ENCODE data around the gene CDK19. TPM values are rescaled to one million over a fixed set of nuclear protein-coding genes. Genes with fewer than 3 reads are reported as not detected.

The CDK19 gene
- total and polyA plus RNA-seq, 10 of the 15 experiments (the other 5 are each of a cell fraction or from before 2014, with no cell fraction given), result 4.6 to 21.4 (median 12.4) TPM

DNA sequence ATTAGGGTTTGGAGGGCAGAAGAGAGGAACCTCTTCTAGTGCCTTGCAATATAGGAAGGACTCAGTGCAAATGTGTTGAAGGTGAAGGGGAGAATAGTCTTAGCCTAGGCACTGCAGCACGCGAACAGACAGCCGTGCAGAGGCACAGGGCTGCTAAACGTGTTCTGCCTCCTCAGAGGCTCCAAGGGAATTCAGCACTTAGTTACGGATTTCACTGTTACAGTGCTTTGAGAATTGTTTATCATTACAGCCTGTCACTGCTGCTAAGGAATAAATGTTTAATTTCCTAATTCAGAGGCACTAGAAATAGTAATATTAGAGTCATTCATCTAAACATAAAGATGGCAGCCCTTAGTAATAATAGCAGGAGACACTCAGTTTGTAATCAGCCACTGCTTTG lies 222.5 kb downstream of the CDK19 start:
- ATAC-seq (no peak), DNase-seq (ENCODE audit: low read depth, low spot score) (no peak), FAIRE-seq (no peak)
- intact Hi-C loops (cut with micrococcal nuclease; ENCODE audit: unreplicated experiment), result no loop called here
- SMC1A ChIA-PET (ENCODE audit: uncharacterized antibody, unreplicated experiment), result interaction anchor here (1.0 kb wide), 1 partner anchor 15 kb away, joined by 3 read pairs; no protein-coding TSS in a partner anchor
- Histone ChIP-seq H3K9ac (ENCODE audit: control insufficient read depth, insufficient read depth, low read length) (no peak overlapping the region), H3K36me3 (ENCODE audit: control insufficient read depth in 2 of 2, insufficient read depth in 2 of 2, low read length in 1 of 2) (no peaks in the 10 kb centered on the region), H3K79me2 (ENCODE audit: control insufficient read depth, insufficient read depth, low read length) (no peaks in the 10 kb centered on the region), H3K4me1 (ENCODE audit: control insufficient read depth, insufficient read depth, low read length) (peaks cover 20% of the 10 kb centered on the region), H2AFZ (ENCODE audit: control insufficient read depth, low read depth, low read length) (no peak overlapping the region), H3K4me3 (no peak overlapping the region), H3K9me3 (replicated peaks; ENCODE audit: control insufficient read depth, insufficient read depth, low read length) (peaks cover 2% of the 10 kb centered on the region; the same call in 1 of the 3 replicates), H3K27me3 (replicated peaks in 1 of 2; ENCODE audit: control insufficient read depth in 2 of 2, insufficient read depth in 2 of 2, low read length in 1 of 2) (no peaks in the 10 kb centered on the region), H3K4me2 (ENCODE audit: control insufficient read depth, insufficient read depth) (no peak overlapping the region), H4K20me1 (ENCODE audit: control insufficient read depth, insufficient read depth) (no peaks in the 10 kb centered on the region), H3K27ac (ENCODE audit: control insufficient read depth, insufficient read depth) (no peak overlapping the region)
- RAD21 ChIA-PET (ENCODE audit: unreplicated experiment), result interaction anchor here (0.6 kb wide), 1 partner anchor 16 kb away, joined by 4 read pairs; no protein-coding TSS in a partner anchor
- no peak for TF ChIP-seq BHLHE40 (IDR thresholded peaks at IDR 0.05; ENCODE audit: borderline replicate concordance in 1 of 2, low read depth in 2 of 2, low read length in 1 of 2)
- no peak for TF ChIP-seq TCF7 (IDR thresholded peaks at IDR 0.05; ENCODE audit: borderline replicate concordance)
- TF ChIP-seq POLR2A (IDR thresholded peaks at IDR 0.05; ENCODE audit: low read depth, low read length), result no peak
- TF ChIP-seq PKNOX1 (IDR thresholded peaks at IDR 0.05), result no peak
- no peak for TF ChIP-seq CBFB (IDR thresholded peaks at IDR 0.05; ENCODE audit: low read depth)
- TF ChIP-seq KLF5 (IDR thresholded peaks at IDR 0.05; ENCODE audit: partially characterized antibody), result no peak
- WGBS (ENCODE audit: insufficient coverage, insufficient replicate concordance, low lambda C conversion rate, missing lambda C conversion rate), result 95% methylated on average over 5 of the region's 5 CpGs
- BruUV-seq (replicated peaks), result no TSS peak
- CTCF ChIA-PET, result no interaction called here
- in situ Hi-C loops (cut with MboI), result no loop called here
- POLR2A ChIA-PET, result no interaction called here

All from GM12878 (cell line).